SHP77 treated with DMSO at 0.1 percent for 48 hours (cell line): ENCODE data around the gene TMEM59L.
"Not testable (repeated sequence)": the region's sequence is repeated elsewhere in the genome, so short reads cannot be mapped to it uniquely, and the experiment has no call there.

Experiments
- DNase-seq: peaks from one replicate; lab custom pipeline; 2025; lab: John Stamatoyannopoulos, UW

TMEM59L gene

DNA sequence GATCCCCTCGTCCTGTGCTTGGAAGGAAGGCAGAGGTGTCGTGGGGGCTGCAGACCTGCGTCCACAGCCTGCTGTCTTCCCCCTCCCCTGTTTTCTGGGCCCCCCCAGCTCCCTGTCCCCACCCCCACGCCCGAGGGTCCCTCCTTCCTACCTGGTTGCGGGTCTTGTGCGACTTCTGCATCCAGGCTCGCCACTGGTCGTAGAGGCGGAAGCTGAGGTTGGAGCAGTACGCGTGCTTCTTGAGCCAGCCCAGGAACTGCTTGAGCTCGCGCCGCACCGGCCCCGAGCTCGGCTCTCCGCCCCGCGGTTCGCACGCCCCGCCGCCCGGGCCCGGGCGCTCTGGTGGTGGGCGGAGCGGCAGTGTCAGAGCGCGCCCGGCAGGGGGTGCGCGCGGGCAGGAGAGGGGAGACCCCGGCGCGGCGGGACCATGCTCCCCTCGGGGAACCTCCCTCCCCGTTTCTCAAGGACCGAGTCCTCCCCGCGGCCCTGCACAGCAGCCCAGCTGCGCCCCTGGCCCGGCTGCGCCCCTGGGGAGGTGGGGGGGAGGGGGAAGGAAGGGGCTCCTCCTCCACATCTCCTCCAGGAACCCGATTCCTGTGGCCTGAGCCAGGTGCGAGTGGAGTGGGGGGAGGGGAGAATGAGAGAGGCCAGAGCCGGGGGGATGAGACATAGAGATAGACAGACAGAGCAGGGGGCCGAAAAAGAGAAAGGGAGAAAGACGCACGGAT lies 18.4 kb upstream of the TMEM59L start:
- DNase-seq, result no peak

- DNase-seq, result peak; percentile 23
These were observed 17.8 kb upstream of the TMEM59L start for GRCh38 chr19:18594824-18595373.

DNA sequence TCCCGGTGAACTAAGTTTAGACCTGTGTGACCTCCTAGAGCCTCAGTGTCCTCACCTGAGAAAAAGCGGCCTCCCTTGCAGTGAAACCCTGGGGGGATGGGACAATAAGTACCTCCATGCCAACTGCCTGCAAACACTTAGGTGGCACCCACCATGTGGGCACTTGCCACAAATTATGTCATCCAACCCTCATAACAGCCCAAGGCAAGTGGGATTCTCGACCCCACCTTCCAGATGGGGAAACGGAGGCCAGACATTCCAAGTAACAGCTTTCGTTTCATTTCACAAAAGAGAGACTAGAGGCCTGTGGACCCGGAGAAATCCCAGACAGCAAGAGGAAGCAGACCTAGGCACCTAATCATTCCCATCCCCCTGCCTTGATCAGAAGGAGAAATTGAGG lies 17.2 kb upstream of the TMEM59L start:
- no peak for DNase-seq

GRCh38 chr19:18596752-18597157 lies 15.9 kb upstream of the TMEM59L start:
- peak; percentile 78 for DNase-seq

- no peak for DNase-seq
These were observed 14.6 kb upstream of the TMEM59L start for GRCh38 chr19:18597809-18598660.

GRCh38 chr19:18599485-18599884 lies 13.2 kb upstream of the TMEM59L start:
- DNase-seq, result no peak

DNA sequence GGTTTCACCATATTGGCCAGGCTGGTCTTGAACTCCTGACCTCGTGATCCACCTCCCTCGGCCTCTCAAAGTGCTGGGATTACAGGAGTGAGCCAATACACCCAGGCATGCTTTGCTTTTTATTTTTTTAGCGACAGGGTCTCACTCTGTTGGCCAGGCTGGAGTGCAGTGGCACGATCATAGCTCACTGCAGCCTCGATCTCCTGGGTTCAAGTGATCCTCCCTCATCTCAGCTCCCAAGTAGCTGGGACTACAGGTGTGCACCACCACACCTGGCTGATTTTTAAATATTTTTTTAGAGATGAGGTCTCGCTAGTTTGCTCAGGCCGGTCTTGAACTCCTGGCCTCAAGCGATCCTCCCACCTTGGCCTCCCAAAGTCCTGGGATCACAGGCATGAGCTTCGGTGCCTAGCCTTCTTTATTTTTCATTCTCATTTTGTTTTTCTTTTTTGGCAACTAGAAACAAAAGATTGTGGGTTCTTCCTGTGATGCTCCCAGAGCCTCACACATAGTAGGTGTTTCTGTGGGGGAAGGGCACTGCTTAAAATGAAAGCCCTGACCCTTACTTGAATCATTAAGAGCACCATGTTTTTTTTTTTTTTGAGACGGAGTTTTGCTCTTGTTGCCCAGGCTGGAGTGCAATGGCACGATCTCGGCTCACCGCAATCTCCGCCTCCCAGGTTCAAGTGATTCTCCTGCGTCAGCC lies 11.8 kb upstream of the TMEM59L start:
- DNase-seq, result not testable (repeated sequence)

GRCh38 chr19:18601875-18602274 lies 10.8 kb upstream of the TMEM59L start:
- DNase-seq, result no peak

GRCh38 chr19:18603255-18603957 lies 9.3 kb upstream of the TMEM59L start:
- no peak for DNase-seq

- no peak for DNase-seq
These were observed 8.5 kb upstream of the TMEM59L start for GRCh38 chr19:18603958-18604819.

DNA sequence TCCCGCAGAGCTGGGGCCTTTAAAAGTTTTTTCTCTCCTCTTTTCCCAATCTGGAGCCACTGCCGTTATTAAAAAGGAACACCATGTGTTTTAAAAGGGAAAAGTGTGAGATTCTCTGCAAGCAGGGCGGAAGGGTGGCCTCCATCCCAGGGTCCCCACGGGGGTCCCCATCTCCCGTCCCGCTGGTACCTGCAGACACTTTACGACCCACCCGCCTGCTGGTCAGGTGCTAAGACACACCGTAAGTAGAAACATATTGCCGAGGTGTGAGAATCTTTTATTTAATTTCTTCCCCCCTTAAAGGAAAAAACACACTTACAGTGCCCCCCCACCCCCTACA lies 7.9 kb upstream of the TMEM59L start:
- no peak for DNase-seq

DNA sequence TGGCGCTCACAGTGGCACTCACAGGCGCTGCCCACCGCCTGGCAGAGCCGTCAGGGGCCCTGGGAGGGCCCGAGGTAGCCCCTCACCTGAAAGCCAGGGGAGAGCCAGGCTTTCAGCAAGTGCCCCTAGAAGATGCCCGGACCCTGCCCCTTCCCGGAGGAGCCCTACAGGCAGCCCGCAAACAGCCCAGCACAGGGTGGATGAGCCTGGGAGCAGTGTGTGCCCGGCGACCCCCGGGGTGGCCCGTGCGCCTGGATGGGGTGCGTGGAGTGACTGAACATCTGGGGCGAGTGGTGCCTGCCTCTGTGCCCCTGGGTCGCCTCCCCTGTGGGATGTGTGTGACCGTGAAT lies 7.5 kb upstream of the TMEM59L start:
- DNase-seq, result no peak

DNA sequence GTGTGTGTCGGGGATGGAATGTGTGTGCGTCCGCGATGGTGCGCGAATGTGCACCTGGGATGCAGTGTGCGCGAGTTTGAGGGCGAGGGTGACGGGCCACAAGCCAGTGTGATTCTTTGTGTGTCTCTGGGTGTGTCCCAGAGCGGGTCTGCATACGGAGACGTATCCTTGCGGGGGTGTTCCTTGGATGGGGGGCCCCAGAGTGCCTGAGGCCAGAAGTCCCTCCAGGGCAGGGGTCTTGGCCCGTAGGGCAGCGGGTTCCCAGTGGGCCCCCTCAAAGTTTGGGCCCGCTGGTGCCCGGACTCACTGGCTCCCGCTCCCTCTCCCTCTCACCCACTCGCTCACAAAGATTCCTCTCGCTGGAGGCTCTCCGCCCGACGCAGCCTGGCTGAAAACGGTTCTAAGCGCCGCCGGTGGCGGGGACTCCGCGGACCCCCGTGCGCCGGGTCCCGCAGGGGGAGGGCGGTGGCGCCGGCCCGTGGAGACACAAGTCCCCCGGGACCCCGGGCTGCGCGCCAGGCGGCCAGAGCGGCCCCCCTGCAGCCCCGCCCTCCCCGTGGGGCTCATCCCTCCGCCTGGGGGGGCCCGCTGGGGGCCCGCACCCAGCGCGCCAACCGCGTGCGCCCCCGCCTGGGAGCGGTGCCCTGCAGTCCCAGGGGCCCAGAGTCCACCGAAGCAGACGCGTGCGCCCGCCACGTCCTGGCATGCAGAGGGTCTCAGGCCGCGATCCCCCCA lies 7.0 kb upstream of the TMEM59L start:
- no peak for DNase-seq

DNA sequence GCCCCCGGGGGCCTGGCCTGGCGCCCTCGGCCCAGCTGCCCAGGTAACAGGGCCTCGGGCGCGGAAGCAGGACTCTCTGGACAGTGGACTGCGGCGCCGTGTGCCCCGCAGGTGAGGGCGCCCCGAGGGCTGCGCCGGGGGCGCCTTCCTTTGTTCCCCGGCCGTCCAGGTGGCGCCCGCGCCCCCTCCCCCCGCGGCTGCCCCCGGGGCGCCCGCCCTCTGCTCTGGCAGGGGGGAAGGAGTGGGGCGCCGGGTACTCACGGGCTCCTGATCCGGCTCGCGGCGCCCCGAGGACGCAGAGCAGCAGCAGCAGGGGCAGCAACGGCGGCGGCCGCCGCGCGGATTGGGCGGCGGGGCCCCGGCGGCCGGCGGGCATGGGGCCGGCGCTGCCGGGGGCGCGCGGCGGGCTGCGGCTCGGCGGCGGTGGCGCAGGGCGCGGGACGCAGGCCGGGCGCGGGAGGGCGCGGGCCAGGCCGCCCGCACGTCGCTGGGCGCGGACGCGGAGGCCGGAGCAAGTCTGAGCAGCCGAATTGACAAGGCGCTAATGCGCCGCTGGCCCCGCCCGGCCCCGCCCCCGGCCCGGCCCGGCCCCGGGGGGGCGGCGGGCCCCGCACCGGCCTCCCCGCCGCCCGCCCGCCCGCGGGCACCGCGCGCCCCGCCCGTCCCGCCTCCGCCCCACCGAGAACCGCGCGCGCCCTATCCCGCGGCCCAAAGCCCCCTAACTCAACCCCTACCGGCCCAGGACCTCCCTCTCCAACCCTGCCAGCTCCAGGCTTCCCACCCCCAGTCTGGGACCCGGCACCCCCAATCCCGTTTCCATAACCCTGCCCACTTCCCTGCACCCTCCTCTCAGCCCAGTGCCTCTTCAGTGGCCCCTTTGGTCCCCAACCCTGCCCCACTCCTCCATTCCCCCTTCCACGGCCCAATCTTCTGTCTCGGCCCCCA lies 6.1 kb upstream of the TMEM59L start, which contains the start of gene CRLF1:
Gene CRLF1, minus strand, starts transcription at position 519 of the 945 bp plus-strand sequence. Its CDS starts 143 bp downstream, at position 376.
- no peak for DNase-seq

DNA sequence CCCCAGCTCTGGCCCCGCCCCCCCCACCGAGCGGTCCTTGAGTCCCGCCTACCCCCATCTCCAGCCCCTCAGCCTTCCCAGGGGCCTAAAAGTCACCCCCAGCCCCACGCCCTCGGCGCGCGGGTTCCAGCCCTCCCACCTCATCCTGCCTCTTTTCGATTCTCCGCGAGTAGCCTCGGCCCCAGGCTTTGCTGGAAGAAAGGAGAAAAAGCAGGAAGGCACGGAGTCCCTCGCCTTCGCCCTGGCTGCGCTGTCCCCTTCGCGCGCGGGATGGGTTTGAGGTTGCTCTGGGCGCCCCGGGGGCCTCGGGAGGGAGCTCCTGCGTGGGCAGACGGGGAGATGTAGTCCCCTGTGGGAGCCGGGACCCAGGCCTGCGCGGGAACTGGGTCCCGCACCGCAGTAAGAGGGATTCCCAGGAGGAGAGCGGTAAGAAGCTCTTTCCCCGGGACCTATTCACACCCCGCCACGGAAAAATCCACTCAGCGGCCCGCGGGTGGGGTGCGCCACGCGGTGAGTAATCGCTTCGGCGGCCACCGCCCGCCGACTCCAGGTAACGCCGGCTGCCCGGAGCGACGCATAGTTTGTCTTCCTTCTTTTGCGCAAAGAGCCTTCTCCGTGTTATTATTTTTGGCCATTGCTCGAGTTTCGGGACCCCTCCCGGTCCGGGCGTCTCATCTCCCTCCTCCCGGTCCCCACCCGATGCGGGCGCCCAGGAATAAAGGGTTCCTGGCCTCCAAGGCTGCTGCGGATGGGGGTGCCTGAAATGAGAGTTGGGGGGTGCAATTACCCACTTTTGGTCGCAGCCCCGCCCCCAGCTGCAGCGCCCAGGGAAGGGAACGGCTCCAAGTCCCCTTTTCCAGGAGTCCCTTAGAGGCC lies 5.2 kb upstream of the TMEM59L start:
- DNase-seq, result no peak

DNA sequence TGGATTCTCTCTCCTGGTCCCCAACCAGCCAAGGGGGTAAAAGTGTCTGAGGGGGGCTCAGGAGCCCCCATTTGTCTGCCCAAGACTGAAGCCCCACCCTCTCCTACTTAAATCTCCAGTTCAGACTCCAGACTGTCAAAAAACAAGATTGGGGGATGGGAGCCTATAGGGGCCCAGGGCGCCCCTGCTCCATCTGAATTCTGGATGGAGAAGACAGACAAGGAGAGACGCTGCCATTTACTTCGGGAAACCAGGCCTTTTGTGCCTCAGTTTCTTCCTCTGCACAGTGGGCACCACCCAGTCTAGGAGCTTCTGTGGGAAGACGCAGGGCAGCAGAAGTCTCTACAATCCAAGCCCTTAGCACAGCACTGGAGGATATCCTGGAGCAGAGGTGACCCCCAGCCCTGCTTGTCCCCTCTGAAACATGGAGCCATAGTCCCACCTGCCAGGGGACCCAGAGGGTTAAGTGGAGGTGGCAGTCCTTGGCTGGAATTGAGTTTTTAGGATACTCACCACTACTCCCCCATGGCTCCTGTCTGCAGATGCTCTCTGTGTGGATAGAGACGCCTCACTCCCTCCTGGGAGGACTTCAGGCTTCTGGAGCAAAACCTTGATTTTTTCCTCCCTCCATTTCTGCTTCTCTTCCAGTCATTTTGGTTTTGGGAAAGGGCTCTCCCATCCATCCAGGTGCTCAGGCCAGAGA lies 4.4 kb upstream of the TMEM59L start:
- no peak for DNase-seq
